Glomerular visceral epithelial cell (primary cell): Measurements from ENCODE around the gene PRKN.

Experiments
- DNase-seq: peaks from one replicate; pipeline ENCODE4 v3.0.0-alpha.2; 2016; ENCODE audit errors: extremely low spot score

PRKN gene

GRCh38 chr6:161417717-161418462 lies 1309.7 kb downstream of the PRKN start:
- DNase-seq: peak; percentile 95

- DNase-seq: no peak
Measured at GRCh38 chr6:161415302-161415855, 1312.2 kb downstream of the PRKN start.

GRCh38 chr6:161414707-161415106 lies 1312.9 kb downstream of the PRKN start:
- DNase-seq: no peak

- DNase-seq: no peak
Measured at GRCh38 chr6:161414180-161414579, 1313.4 kb downstream of the PRKN start.

- DNase-seq: no peak
Measured at GRCh38 chr6:161413355-161413771, 1314.2 kb downstream of the PRKN start.

GRCh38 chr6:161412795-161413194 lies 1314.8 kb downstream of the PRKN start:
- DNase-seq: no peak

GRCh38 chr6:161411265-161411944 lies 1316.2 kb downstream of the PRKN start:
- peak; percentile 40 for DNase-seq

- DNase-seq: no peak
Measured at GRCh38 chr6:161410736-161411135, 1316.8 kb downstream of the PRKN start.

GRCh38 chr6:161410076-161410475 lies 1317.5 kb downstream of the PRKN start:
- no peak for DNase-seq

- no peak for DNase-seq
Measured at GRCh38 chr6:161409353-161409752, 1318.2 kb downstream of the PRKN start.

- DNase-seq: no peak
Measured at GRCh38 chr6:161408041-161408440, 1319.5 kb downstream of the PRKN start.

GRCh38 chr6:161407581-161407980 lies 1320.0 kb downstream of the PRKN start:
- peak; percentile 94 for DNase-seq

- no peak for DNase-seq
Measured at GRCh38 chr6:161407115-161407514, 1320.5 kb downstream of the PRKN start.

GRCh38 chr6:161406646-161407045 lies 1320.9 kb downstream of the PRKN start:
- DNase-seq: peak; percentile 92

GRCh38 chr6:161405418-161405817 lies 1322.1 kb downstream of the PRKN start:
- no peak for DNase-seq

- DNase-seq: no peak
Measured at GRCh38 chr6:161403717-161404116, 1323.8 kb downstream of the PRKN start.

- DNase-seq: no peak
Measured at GRCh38 chr6:161401587-161402309, 1325.8 kb downstream of the PRKN start.

- no peak for DNase-seq
Measured at GRCh38 chr6:161400671-161401070, 1326.9 kb downstream of the PRKN start.

- no peak for DNase-seq
Measured at GRCh38 chr6:161396539-161396938, 1331.0 kb downstream of the PRKN start.

GRCh38 chr6:161395716-161396231 lies 1331.8 kb downstream of the PRKN start:
- no peak for DNase-seq

- no peak for DNase-seq
Measured at GRCh38 chr6:161394437-161394836, 1333.1 kb downstream of the PRKN start.

- peak; percentile 87 for DNase-seq
Measured at GRCh38 chr6:161393839-161394364, 1333.7 kb downstream of the PRKN start.
